ENCODE results near the gene CUL5. TPM values are rescaled to one million over a fixed set of nuclear protein-coding genes. Genes with fewer than 3 reads are reported as not detected.

Gene CUL5
- total and polyA plus RNA-seq, 2 experiments from 2014 or later = 26.0 to 40.9 TPM

GRCh38 chr11:108147150-108147549 is 138.5 kb downstream of the CUL5 start:
- no peak for TF ChIP-seq EZH2phosphoT487 (IDR thresholded peaks at IDR 0.05; ENCODE audit: unreplicated experiment)
- TF ChIP-seq ZNF331 (CRISPR knock-in tag; IDR thresholded peaks at IDR 0.05; ENCODE audit: low read depth) = no peak
- no peak for TF ChIP-seq POLR2AphosphoS5 (IDR thresholded peaks at IDR 0.05; ENCODE audit: low read depth)
- TF ChIP-seq, protein P1, sequence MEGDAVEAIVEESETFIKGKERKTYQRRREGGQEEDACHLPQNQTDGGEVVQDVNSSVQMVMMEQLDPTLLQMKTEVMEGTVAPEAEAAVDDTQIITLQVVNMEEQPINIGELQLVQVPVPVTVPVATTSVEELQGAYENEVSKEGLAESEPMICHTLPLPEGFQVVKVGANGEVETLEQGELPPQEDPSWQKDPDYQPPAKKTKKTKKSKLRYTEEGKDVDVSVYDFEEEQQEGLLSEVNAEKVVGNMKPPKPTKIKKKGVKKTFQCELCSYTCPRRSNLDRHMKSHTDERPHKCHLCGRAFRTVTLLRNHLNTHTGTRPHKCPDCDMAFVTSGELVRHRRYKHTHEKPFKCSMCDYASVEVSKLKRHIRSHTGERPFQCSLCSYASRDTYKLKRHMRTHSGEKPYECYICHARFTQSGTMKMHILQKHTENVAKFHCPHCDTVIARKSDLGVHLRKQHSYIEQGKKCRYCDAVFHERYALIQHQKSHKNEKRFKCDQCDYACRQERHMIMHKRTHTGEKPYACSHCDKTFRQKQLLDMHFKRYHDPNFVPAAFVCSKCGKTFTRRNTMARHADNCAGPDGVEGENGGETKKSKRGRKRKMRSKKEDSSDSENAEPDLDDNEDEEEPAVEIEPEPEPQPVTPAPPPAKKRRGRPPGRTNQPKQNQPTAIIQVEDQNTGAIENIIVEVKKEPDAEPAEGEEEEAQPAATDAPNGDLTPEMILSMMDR (conservative IDR thresholded peaks at IDR 0.05; ENCODE audit: low read depth in 2 of 2) = no peak
- no peak for TF ChIP-seq EZH2 (IDR thresholded peaks at IDR 0.05; ENCODE audit: low read depth, unreplicated experiment)
- no peak for TF ChIP-seq ETS1 (IDR thresholded peaks at IDR 0.05)
- no peak for TF ChIP-seq JUNB (IDR thresholded peaks at IDR 0.05; ENCODE audit: unreplicated experiment)
- TF ChIP-seq STAT1 (IDR thresholded peaks at IDR 0.05; ENCODE audit: unreplicated experiment) = no peak
- TF ChIP-seq CREB1 (CRISPR knock-in tag; IDR thresholded peaks at IDR 0.05; ENCODE audit: low read depth) = no peak
- TF ChIP-seq, protein P2, sequence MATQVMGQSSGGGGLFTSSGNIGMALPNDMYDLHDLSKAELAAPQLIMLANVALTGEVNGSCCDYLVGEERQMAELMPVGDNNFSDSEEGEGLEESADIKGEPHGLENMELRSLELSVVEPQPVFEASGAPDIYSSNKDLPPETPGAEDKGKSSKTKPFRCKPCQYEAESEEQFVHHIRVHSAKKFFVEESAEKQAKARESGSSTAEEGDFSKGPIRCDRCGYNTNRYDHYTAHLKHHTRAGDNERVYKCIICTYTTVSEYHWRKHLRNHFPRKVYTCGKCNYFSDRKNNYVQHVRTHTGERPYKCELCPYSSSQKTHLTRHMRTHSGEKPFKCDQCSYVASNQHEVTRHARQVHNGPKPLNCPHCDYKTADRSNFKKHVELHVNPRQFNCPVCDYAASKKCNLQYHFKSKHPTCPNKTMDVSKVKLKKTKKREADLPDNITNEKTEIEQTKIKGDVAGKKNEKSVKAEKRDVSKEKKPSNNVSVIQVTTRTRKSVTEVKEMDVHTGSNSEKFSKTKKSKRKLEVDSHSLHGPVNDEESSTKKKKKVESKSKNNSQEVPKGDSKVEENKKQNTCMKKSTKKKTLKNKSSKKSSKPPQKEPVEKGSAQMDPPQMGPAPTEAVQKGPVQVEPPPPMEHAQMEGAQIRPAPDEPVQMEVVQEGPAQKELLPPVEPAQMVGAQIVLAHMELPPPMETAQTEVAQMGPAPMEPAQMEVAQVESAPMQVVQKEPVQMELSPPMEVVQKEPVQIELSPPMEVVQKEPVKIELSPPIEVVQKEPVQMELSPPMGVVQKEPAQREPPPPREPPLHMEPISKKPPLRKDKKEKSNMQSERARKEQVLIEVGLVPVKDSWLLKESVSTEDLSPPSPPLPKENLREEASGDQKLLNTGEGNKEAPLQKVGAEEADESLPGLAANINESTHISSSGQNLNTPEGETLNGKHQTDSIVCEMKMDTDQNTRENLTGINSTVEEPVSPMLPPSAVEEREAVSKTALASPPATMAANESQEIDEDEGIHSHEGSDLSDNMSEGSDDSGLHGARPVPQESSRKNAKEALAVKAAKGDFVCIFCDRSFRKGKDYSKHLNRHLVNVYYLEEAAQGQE (IDR thresholded peaks at IDR 0.05; ENCODE audit: unreplicated experiment) = no peak
- no peak for TF ChIP-seq ZNF114 (CRISPR knock-in tag; IDR thresholded peaks at IDR 0.05)
- ATAC-seq (no peak), DNase-seq (ENCODE audit: low spot score) (no peak)
- H3K27me3 Mint-ChIP-seq (ENCODE audit: insufficient read depth, low read depth, poor library complexity) = peaks cover 5% of the 10 kb centered on the region
- H3K4me3 ChIP-seq = no peak overlapping the region
- no peaks in the 10 kb centered on the region for H3K79me2 ChIP-seq (replicated peaks; ENCODE audit: insufficient read depth)
- H4K20me1 ChIP-seq (replicated peaks; ENCODE audit: insufficient read depth) = peaks cover 4% of the 10 kb centered on the region; the same call in 1 of the 2 replicates
- no peaks in the 10 kb centered on the region for H3K9me3 Mint-ChIP-seq
- H3K4me2 ChIP-seq = no peak overlapping the region
- H3K27ac ChIP-seq (ENCODE audit: low read depth) = no peak overlapping the region
- no peak overlapping the region for H3K4me3 Mint-ChIP-seq
- H3K4me1 Mint-ChIP-seq = no peaks in the 10 kb centered on the region
- H3K27ac Mint-ChIP-seq = no peak overlapping the region
- no peak overlapping the region for H2AFZ ChIP-seq
- H3K9me2 ChIP-seq (ENCODE audit: insufficient read depth) = no peaks in the 10 kb centered on the region
- peaks cover 42% of the 10 kb centered on the region for H3K36me3 ChIP-seq (ENCODE audit: insufficient read depth)
- H3K4me1 ChIP-seq (ENCODE audit: insufficient read depth) = no peaks in the 10 kb centered on the region
- H3K27me3 ChIP-seq (ENCODE audit: insufficient read depth) = no peaks in the 10 kb centered on the region
- H3F3A ChIP-seq (replicated peaks; ENCODE audit: low read depth) = no peaks in the 10 kb centered on the region
- peaks cover 62% of the 10 kb centered on the region for H3K36me3 Mint-ChIP-seq (ENCODE audit: low read depth)
